Measurements from ENCODE around the gene MICAL3.

MICAL3 gene

GRCh38 chr22:17951315-17951714, 73.0 kb downstream of the MICAL3 start:
- no peak overlapping the region for H2BK120ac ChIP-seq (ENCODE audit: low read depth, low read length)
- no peak overlapping the region for H2BK15ac ChIP-seq (replicated peaks; ENCODE audit: low read depth)
- H3K4me3 ChIP-seq (ENCODE audit: low read length) = no peak overlapping the region
- H3K36me3 ChIP-seq (ENCODE audit: control insufficient read depth, insufficient read depth, low read length) = no peaks in the 10 kb centered on the region
- WGBS (ENCODE audit: extremely low coverage, insufficient coverage, low lambda C conversion rate) = no CpG with 5 or more reads among the region's 5 CpGs
- peaks cover 32% of the 10 kb centered on the region for H3K79me1 ChIP-seq (ENCODE audit: low read length)
- H3K4me2 ChIP-seq (ENCODE audit: low read length) = no peak overlapping the region
- H3K4ac ChIP-seq (ENCODE audit: low read depth, low read length) = no peak overlapping the region
- no peaks in the 10 kb centered on the region for H3K4me1 ChIP-seq (ENCODE audit: control insufficient read depth, low read depth, low read length)
- H3K27ac ChIP-seq (ENCODE audit: low read depth, low read length) = no peak overlapping the region
- H4K5ac ChIP-seq (ENCODE audit: low read length) = no peak overlapping the region
- H3K27me3 ChIP-seq (ENCODE audit: insufficient read depth, low read length, poor library complexity) = no peaks in the 10 kb centered on the region
- no peak overlapping the region for H2BK5ac ChIP-seq (ENCODE audit: low read length)
- DNase-seq = no peak
- H3K23ac ChIP-seq (ENCODE audit: low read length) = no peak overlapping the region
- no peak overlapping the region for H3K56ac ChIP-seq (ENCODE audit: low read length)
- no peak overlapping the region for H3K9ac ChIP-seq (ENCODE audit: low read length)
- no peak overlapping the region for H2AK5ac ChIP-seq (ENCODE audit: low read length)
- H4K8ac ChIP-seq (ENCODE audit: low read depth, low read length) = no peak overlapping the region
- peaks cover 11% of the 10 kb centered on the region for H3K79me2 ChIP-seq (ENCODE audit: control insufficient read depth, insufficient read depth, low read length)
- H3K18ac ChIP-seq (ENCODE audit: low read length) = no peak overlapping the region

DNA sequence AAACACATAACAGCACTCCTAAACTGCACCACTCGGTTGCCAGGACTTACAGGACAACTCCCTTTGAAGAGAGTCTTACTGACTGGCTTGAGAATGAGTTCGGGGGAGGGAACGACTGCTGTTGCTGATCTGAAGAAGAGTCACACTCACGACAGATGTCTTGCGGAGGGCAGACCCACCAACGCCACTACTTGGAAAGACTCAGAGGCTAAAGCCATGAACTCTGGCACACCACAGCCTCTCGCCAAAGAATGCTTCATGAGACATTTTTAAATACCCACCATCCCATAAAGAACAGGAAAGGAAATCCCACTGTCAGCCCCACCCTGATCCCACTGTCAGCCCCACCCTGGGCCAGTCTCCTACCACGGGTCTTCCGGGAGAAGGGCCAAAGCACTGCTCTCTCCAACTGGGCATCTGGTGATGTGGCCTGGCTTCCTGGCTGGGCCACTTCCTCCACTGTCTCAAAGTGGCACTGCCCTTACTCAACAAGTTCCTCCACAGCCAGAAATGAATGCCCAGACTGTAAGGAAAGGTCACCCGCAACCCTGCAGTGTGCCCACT, 73.6 kb downstream of the MICAL3 start:
- no peak overlapping the region for H2BK5ac ChIP-seq (ENCODE audit: low read length)
- no peak for DNase-seq
- peaks cover 29% of the 10 kb centered on the region for H3K79me1 ChIP-seq (ENCODE audit: low read length)
- no peak overlapping the region for H4K5ac ChIP-seq (ENCODE audit: low read length)
- WGBS (ENCODE audit: extremely low coverage, insufficient coverage, low lambda C conversion rate) = no CpG with 5 or more reads among the region's 10 CpGs
- H2BK120ac ChIP-seq (ENCODE audit: low read depth, low read length) = no peak overlapping the region
- H3K56ac ChIP-seq (ENCODE audit: low read length) = no peak overlapping the region
- no peak overlapping the region for H4K8ac ChIP-seq (ENCODE audit: low read depth, low read length)
- no peak overlapping the region for H2AK5ac ChIP-seq (ENCODE audit: low read length)
- H3K9ac ChIP-seq (ENCODE audit: low read length) = no peak overlapping the region
- peaks cover 2% of the 10 kb centered on the region for H3K4me1 ChIP-seq (ENCODE audit: control insufficient read depth, low read depth, low read length)
- H3K4me2 ChIP-seq (ENCODE audit: low read length) = no peak overlapping the region
- H3K79me2 ChIP-seq (ENCODE audit: control insufficient read depth, insufficient read depth, low read length) = peaks cover 10% of the 10 kb centered on the region
- no peak overlapping the region for H3K27ac ChIP-seq (ENCODE audit: low read depth, low read length)
- no peak overlapping the region for H3K4ac ChIP-seq (ENCODE audit: low read depth, low read length)
- H3K4me3 ChIP-seq (ENCODE audit: low read length) = no peak overlapping the region
- H3K18ac ChIP-seq (ENCODE audit: low read length) = no peak overlapping the region
- no peak overlapping the region for H3K23ac ChIP-seq (ENCODE audit: low read length)
- no peaks in the 10 kb centered on the region for H3K36me3 ChIP-seq (ENCODE audit: control insufficient read depth, insufficient read depth, low read length)
- no peaks in the 10 kb centered on the region for H3K27me3 ChIP-seq (ENCODE audit: insufficient read depth, low read length, poor library complexity)
- H2BK15ac ChIP-seq (replicated peaks; ENCODE audit: low read depth) = no peak overlapping the region

DNA sequence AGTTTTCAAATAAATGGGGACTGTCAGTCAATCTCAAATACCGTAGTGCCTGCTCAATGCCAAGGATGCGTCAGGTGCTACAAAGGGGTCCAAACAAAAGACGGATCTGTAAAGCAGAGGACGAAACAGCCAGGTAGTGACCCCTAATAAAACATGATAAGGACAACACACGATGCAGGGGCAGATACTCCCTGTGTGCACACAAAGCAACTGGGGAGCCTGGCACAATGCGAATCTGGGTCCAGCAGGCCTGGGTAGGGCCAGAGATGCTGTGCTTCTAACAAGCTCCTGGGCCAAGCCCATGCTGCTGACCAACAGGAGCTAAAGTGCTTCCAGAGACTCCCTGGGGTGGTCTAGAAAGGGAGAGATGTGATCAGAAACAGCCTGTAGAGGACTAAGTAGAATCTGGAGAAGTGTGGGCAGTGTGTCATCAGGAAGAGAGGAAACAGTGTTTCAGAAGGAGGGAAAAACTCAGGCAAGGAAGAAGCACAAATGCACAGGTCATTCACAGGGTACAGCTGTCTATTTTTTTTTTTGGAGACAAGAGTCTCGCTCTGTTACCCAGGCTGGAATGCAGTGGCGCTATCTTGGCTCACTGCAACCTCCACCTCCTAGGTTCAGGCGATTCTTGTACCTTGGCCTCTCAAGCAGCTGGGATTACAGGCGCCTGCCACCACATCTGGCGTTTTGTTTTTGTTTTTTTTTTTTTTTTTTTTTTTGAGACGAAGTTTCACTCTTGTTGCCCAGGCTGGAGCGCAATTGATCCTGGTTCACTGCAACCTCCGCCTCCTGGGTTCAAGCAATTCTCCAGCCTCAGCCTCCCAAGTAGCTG, 74.5 kb downstream of the MICAL3 start:
- H3K4me3 ChIP-seq (ENCODE audit: low read length) = no peak overlapping the region
- H3K79me1 ChIP-seq (ENCODE audit: low read length) = peaks cover 29% of the 10 kb centered on the region
- H3K9ac ChIP-seq (ENCODE audit: low read length) = no peak overlapping the region
- no peak overlapping the region for H2AK5ac ChIP-seq (ENCODE audit: low read length)
- H2BK120ac ChIP-seq (ENCODE audit: low read depth, low read length) = no peak overlapping the region
- DNase-seq = no peak
- no peaks in the 10 kb centered on the region for H3K27me3 ChIP-seq (ENCODE audit: insufficient read depth, low read length, poor library complexity)
- no peak overlapping the region for H2BK5ac ChIP-seq (ENCODE audit: low read length)
- WGBS (ENCODE audit: extremely low coverage, insufficient coverage, low lambda C conversion rate) = no CpG with 5 or more reads among the region's 14 CpGs
- peaks cover 15% of the 10 kb centered on the region for H3K79me2 ChIP-seq (ENCODE audit: control insufficient read depth, insufficient read depth, low read length)
- no peak overlapping the region for H3K18ac ChIP-seq (ENCODE audit: low read length)
- no peak overlapping the region for H3K23ac ChIP-seq (ENCODE audit: low read length)
- H4K8ac ChIP-seq (ENCODE audit: low read depth, low read length) = no peak overlapping the region
- no peak overlapping the region for H3K4me2 ChIP-seq (ENCODE audit: low read length)
- H4K5ac ChIP-seq (ENCODE audit: low read length) = no peak overlapping the region
- H2BK15ac ChIP-seq (replicated peaks; ENCODE audit: low read depth) = no peak overlapping the region
- H3K4ac ChIP-seq (ENCODE audit: low read depth, low read length) = no peak overlapping the region
- no peak overlapping the region for H3K27ac ChIP-seq (ENCODE audit: low read depth, low read length)
- no peak overlapping the region for H3K56ac ChIP-seq (ENCODE audit: low read length)
- H3K4me1 ChIP-seq (ENCODE audit: control insufficient read depth, low read depth, low read length) = peaks cover 2% of the 10 kb centered on the region
- H3K36me3 ChIP-seq (ENCODE audit: control insufficient read depth, insufficient read depth, low read length) = no peaks in the 10 kb centered on the region

DNA sequence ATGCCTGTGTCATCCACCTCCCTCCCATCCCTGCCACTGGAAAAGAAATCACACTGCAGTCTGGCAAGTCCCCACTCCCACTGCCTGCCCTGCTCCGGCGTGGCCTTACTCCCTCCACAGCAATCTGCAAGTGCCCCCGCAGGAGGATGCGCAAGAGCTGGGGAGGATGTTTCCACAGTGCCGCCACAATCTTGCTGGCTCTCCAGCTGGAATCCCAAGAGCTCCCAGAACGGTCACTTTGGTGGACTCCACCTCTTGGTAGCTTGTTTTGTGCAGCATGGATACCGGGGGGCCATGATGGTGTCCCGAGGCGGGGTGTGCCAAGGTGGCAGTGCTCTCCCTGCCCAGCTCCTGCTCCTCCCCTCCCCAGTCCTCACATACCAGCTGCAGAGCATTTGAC, 76.3 kb downstream of the MICAL3 start:
- H3K4me1 ChIP-seq (ENCODE audit: control insufficient read depth, low read depth, low read length) = peaks cover 4% of the 10 kb centered on the region
- no peaks in the 10 kb centered on the region for H3K27me3 ChIP-seq (ENCODE audit: insufficient read depth, low read length, poor library complexity)
- peaks cover 28% of the 10 kb centered on the region for H3K79me1 ChIP-seq (ENCODE audit: low read length)
- H3K56ac ChIP-seq (ENCODE audit: low read length) = no peak overlapping the region
- WGBS (ENCODE audit: extremely low coverage, insufficient coverage, low lambda C conversion rate) = no CpG with 5 or more reads among the region's 9 CpGs
- H3K23ac ChIP-seq (ENCODE audit: low read length) = no peak overlapping the region
- H3K4me3 ChIP-seq (ENCODE audit: low read length) = no peak overlapping the region
- no peak overlapping the region for H2BK5ac ChIP-seq (ENCODE audit: low read length)
- H3K36me3 ChIP-seq (ENCODE audit: control insufficient read depth, insufficient read depth, low read length) = no peaks in the 10 kb centered on the region
- H2BK15ac ChIP-seq (replicated peaks; ENCODE audit: low read depth) = no peak overlapping the region
- peaks cover 12% of the 10 kb centered on the region for H3K79me2 ChIP-seq (ENCODE audit: control insufficient read depth, insufficient read depth, low read length)
- no peak overlapping the region for H3K4me2 ChIP-seq (ENCODE audit: low read length)
- no peak overlapping the region for H2BK120ac ChIP-seq (ENCODE audit: low read depth, low read length)
- H4K8ac ChIP-seq (ENCODE audit: low read depth, low read length) = no peak overlapping the region
- H3K9ac ChIP-seq (ENCODE audit: low read length) = no peak overlapping the region
- no peak overlapping the region for H3K18ac ChIP-seq (ENCODE audit: low read length)
- no peak overlapping the region for H3K27ac ChIP-seq (ENCODE audit: low read depth, low read length)
- no peak overlapping the region for H4K5ac ChIP-seq (ENCODE audit: low read length)
- no peak overlapping the region for H3K4ac ChIP-seq (ENCODE audit: low read depth, low read length)
- no peak for DNase-seq
- no peak overlapping the region for H2AK5ac ChIP-seq (ENCODE audit: low read length)

DNA sequence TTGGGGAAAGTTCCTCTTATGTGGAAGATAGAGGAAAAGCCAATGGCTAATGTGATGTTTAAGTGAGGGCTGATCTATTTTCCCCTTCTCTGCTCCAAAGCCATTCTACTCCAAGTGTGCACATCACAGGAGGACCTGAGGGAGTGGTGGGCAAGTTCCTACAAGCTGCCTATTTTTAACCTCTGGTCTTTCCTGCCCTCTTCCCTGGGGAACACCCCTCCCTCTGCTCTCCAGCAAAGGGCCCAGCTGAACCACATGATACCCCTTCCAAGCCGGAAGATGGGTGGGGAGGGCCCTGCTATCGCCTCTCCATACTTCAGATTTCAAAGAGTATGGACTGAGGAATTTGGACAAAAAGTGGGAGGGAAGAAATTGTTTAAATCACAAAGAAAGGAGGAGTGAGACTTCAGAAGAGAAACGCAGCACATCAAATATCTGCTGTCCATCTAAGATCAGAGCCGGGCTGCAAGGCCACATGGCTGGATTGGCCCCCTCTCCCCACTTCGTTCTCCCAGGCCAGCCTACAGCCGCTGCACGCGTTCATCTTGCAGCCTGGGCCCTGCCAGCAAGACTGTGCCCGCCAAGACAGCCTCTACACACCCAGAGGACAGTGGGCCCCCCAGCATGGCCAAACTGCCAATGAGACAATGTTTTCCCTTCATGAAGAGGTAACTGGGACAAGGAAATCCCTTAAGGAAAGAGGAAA, 77.5 kb downstream of the MICAL3 start:
- Histone ChIP-seq H3K4me2 (ENCODE audit: low read length) (no peak overlapping the region), H2AK5ac (ENCODE audit: low read length) (no peak overlapping the region)

More for the DNA sequence above, 77.5 kb downstream of the MICAL3 start:
- Histone ChIP-seq H3K56ac (ENCODE audit: low read length) (peak overlapping the region; percentile 17), H3K4me3 (ENCODE audit: low read length) (no peak overlapping the region), H3K4ac (ENCODE audit: low read depth, low read length) (no peak overlapping the region), H3K27ac (ENCODE audit: low read depth, low read length) (no peak overlapping the region), H3K4me1 (ENCODE audit: control insufficient read depth, low read depth, low read length) (peaks cover 10% of the 10 kb centered on the region), H2BK120ac (ENCODE audit: low read depth, low read length) (no peak overlapping the region), H3K79me1 (ENCODE audit: low read length) (peaks cover 29% of the 10 kb centered on the region), H3K36me3 (ENCODE audit: control insufficient read depth, insufficient read depth, low read length) (no peaks in the 10 kb centered on the region), H2BK5ac (ENCODE audit: low read length) (no peak overlapping the region), H2BK15ac (replicated peaks; ENCODE audit: low read depth) (no peak overlapping the region), H3K18ac (ENCODE audit: low read length) (no peak overlapping the region), H3K79me2 (ENCODE audit: control insufficient read depth, insufficient read depth, low read length) (peaks cover 15% of the 10 kb centered on the region), H3K23ac (ENCODE audit: low read length) (no peak overlapping the region), H3K9ac (ENCODE audit: low read length) (no peak overlapping the region), H4K5ac (ENCODE audit: low read length) (no peak overlapping the region), H4K8ac (ENCODE audit: low read depth, low read length) (no peak overlapping the region), H3K27me3 (ENCODE audit: insufficient read depth, low read length, poor library complexity) (no peaks in the 10 kb centered on the region)
- no peak for DNase-seq
- WGBS (ENCODE audit: extremely low coverage, insufficient coverage, low lambda C conversion rate) = no CpG with 5 or more reads among the region's 9 CpGs

All from mesendoderm (in vitro differentiated cells).